ENCODE measurements around the gene CLDN12.

CLDN12 gene

GRCh38 chr7:90409667-90410066 is 6.4 kb downstream of the CLDN12 start:
- no peak overlapping the region for H3K27ac ChIP-seq
- no peak for DNase-seq (ENCODE audit: low spot score)
- no peak for TF ChIP-seq CTCF (conservative IDR thresholded peaks at IDR 0.05; ENCODE audit: low read depth)
- CTCF ChIA-PET: interaction anchor here (1.5 kb wide), 1 partner anchor 18 kb away, joined by 3 read pairs; no protein-coding TSS in a partner anchor
- POLR2A ChIA-PET (ENCODE audit: low non-redundant PET): no interaction called here

GRCh38 chr7:90411510-90411909 is 8.2 kb downstream of the CLDN12 start:
- no peak for TF ChIP-seq CTCF (conservative IDR thresholded peaks at IDR 0.05; ENCODE audit: low read depth)
- no peak for DNase-seq (ENCODE audit: low spot score)
- POLR2A ChIA-PET (ENCODE audit: low non-redundant PET): no interaction called here
- no peak overlapping the region for H3K27ac ChIP-seq
- CTCF ChIA-PET: interaction anchor here (0.7 to 1.9 kb wide), 3 partner anchors 16 to 199 kb away, joined by 3 to 8 read pairs (median 3); no protein-coding TSS in a partner anchor

GRCh38 chr7:90412458-90413184 is 9.4 kb downstream of the CLDN12 start:
- ChIA-PET CTCF (interaction anchor here (0.6 to 1.9 kb wide), 3 partner anchors 15 to 201 kb away, joined by 3 to 8 read pairs (median 3); no protein-coding TSS in a partner anchor), POLR2A (ENCODE audit: low non-redundant PET) (no interaction called here)
- no peak overlapping the region for H3K27ac ChIP-seq
- peak; percentile 8 for DNase-seq (ENCODE audit: low spot score)
- no peak; the same call in 1 of the 2 replicates for TF ChIP-seq CTCF (conservative IDR thresholded peaks at IDR 0.05; ENCODE audit: low read depth)

GRCh38 chr7:90413185-90413528 is 9.9 kb downstream of the CLDN12 start:
- no peak overlapping the region for H3K27ac ChIP-seq
- no peak for TF ChIP-seq CTCF (conservative IDR thresholded peaks at IDR 0.05; ENCODE audit: low read depth)
- POLR2A ChIA-PET (ENCODE audit: low non-redundant PET): no interaction called here
- CTCF ChIA-PET: interaction anchor here (0.9 kb wide), 1 partner anchor 13 kb away, joined by 3 read pairs; no protein-coding TSS in a partner anchor
- DNase-seq (ENCODE audit: low spot score): no peak

- no peak for DNase-seq (ENCODE audit: low spot score)
- POLR2A ChIA-PET (ENCODE audit: low non-redundant PET): no interaction called here
- CTCF ChIA-PET: interaction anchor here (0.6 kb wide), 1 partner anchor 46 kb away, joined by 4 read pairs; no protein-coding TSS in a partner anchor
- no peak overlapping the region for H3K27ac ChIP-seq
- no peak for TF ChIP-seq CTCF (conservative IDR thresholded peaks at IDR 0.05; ENCODE audit: low read depth)
Observed at GRCh38 chr7:90421651-90422050, 18.4 kb downstream of the CLDN12 start.

- POLR2A ChIA-PET (ENCODE audit: low non-redundant PET): interaction anchor here (0.6 kb wide), 1 partner anchor 271 kb away, joined by 3 read pairs; no protein-coding TSS in a partner anchor
Observed at GRCh38 chr7:90424720-90425119, 21.5 kb downstream of the CLDN12 start.

More at GRCh38 chr7:90424720-90425119, 21.5 kb downstream of the CLDN12 start:
- no peak for TF ChIP-seq CTCF (conservative IDR thresholded peaks at IDR 0.05; ENCODE audit: low read depth)
- no peak overlapping the region for H3K27ac ChIP-seq
- CTCF ChIA-PET: no interaction called here
- DNase-seq (ENCODE audit: low spot score): no peak
